RPMI8226 (cell line): ENCODE results near the gene IGF2.

ENCODE experiments used
- DNase-seq: peaks from one replicate; pipeline ENCODE4 v3.0.0-alpha.2; 2015

The IGF2 gene

DNA sequence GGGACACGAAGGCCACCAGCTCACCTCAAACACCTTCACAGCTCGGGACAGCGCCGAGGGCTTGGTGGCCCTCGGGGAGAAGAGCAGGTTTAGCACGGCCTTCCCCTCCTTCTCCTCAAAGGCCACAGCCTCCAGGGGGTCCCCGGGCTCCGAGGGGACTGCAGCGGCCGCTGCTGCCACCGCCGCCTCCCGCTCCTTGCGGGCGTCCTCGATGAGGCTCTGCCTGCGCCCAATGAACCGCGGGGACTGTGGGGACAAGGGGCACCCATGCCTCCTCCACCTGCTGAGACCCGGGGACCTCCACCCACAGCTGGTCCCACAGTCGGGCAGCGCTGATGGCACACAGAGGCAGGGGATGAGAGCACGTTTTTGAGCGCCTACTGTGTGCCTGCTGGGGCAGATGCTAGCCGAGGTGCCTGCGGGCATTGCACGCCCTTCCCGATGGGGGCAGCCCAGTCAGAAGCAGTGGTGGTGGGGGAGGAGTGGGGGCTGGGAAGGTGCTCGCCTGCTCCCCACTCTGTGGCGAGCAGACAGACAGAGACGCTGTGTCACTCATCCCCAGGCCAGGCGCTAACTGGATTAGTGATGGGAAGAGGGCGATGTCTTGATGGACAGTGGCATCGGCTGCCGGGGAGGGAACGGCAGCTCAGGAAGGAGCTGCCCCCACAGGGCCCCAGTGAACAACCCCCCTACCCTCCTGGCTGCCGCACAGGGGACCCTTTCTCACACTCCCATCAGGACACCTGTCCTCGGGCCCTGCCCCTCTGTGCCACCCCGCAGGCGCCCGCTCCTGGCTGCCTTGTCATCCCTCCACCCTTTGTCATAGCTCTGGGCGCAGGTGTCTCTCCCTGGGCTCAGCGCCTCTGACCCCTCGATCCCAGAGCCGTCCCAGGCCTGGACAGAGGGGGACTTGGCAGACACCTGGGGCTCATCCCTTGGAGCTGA is 30.7 kb upstream of the IGF2 start:
- no peak for DNase-seq

DNA sequence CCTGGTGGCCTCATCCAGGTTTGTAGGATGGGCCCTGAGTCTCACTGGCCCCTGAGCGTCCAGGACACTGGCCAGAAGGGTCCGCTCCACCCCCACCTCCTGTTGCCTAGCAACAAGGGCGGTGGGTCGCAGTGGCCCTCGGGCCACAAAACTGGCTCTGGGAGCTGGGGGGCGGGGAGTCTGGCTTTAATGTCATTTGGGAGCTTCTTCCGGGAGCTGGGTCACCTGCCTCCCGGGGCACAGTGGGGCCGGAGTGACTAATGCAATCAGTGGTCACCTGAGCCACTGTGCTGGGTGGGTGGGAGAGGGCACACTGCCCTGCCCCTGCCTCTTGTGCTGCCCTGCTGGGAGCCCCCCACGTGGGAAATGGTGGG is 29.8 kb upstream of the IGF2 start:
- no peak for DNase-seq

DNA sequence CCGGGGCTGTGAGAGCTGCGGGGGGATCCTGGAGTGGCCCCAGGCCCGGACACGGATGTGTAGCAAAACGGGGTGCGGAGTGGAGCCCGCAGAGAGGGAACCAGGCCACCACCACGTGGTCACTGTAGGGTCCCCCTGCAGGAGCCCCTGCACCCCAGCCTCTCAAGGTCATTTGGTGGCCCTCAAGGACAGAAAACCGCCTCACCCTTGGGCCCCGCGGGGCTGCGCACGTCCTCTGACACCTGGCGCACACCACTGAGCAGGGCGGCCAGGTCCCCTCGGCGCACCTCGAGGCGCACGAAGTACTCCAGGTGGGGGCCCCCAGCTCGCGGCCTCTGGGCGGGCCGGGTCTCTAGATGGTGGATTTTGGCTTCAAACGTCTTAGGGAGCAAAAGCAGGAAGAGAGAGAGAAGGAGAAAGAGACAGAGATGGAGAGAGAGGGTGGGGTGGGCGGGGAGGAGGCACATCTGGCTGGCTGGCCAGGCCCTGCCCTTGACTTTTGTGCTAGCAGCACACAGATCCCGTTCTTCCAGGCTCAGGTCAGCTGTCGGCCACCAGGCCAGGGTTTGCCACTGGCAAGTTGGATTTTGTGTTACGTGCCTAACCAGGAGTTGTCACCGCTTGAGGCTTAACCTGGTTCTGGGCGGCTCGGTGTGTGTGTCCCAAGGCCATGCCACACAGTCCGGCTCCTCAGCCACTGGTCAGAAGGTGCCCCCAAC is 29.3 kb upstream of the IGF2 start:
- no peak for DNase-seq

- DNase-seq: no peak
Observed at GRCh38 chr11:2167141-2168045, 28.2 kb upstream of the IGF2 start.

GRCh38 chr11:2166091-2166851 is 27.1 kb upstream of the IGF2 start:
- peak; percentile 30 for DNase-seq

DNA sequence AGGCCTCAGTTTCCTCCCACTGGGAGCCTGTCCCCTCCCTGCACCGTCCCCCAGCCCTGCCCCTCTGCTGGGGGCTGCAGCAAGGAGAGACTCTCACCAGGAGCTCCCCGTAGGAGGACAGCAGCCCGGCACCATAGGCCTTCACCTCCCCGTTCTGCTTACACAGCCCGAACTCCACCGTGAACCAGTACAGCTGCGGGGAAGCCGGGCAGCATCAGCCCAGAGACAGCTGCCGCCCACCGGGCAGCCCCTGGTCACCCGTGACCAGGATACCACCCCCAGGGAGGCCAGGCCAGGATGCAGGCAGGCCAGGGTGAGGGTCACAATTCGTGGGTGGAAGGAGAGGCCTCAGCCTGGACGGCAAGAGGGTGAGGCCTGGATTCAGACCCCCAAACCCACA is 26.4 kb upstream of the IGF2 start:
- DNase-seq: no peak

DNA sequence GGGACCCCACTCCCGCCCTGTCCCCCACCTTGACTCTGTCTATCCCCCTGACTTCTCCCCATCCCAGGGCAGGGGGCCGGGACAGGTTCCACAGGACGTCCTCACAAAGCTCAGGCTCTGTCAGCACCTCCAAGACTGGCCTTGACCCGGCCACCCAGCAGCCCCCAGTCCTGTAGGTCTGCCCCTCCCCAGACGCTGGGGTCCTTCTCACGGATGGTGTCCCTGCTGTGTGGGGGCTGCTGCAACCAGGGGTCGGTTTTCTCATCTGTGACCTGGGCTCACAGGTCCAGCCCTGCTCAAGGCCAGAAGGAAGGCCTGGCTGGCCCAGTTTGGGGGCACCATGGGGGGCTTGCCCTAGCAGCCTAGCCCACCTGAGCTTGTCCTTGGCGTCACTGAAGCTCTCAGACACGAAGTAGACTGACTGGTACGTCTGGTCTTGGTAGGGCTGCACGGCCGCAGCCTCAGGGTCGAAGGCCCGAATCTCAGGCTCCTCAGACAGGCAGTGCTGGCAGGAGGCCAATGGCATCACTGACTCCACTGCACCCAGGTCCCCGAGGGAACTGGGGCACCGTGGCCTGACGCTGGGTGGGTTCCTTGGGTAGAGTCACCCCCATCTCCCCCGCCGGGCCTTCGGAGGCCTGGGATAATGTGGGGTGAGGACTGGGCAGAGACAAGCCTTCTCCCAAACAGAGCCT is 25.8 kb upstream of the IGF2 start:
- DNase-seq: peak; percentile 25

GRCh38 chr11:2164081-2164480 is 24.9 kb upstream of the IGF2 start:
- DNase-seq: no peak

GRCh38 chr11:2163428-2163978 is 24.3 kb upstream of the IGF2 start:
- no peak for DNase-seq

- DNase-seq: no peak
Observed at GRCh38 chr11:2160736-2161259, 21.6 kb upstream of the IGF2 start, which contains the start of gene INS. TSS of gene INS (minus strand) at chr11:2161209. CDS start at chr11:2160971, 238 bp downstream.

DNA sequence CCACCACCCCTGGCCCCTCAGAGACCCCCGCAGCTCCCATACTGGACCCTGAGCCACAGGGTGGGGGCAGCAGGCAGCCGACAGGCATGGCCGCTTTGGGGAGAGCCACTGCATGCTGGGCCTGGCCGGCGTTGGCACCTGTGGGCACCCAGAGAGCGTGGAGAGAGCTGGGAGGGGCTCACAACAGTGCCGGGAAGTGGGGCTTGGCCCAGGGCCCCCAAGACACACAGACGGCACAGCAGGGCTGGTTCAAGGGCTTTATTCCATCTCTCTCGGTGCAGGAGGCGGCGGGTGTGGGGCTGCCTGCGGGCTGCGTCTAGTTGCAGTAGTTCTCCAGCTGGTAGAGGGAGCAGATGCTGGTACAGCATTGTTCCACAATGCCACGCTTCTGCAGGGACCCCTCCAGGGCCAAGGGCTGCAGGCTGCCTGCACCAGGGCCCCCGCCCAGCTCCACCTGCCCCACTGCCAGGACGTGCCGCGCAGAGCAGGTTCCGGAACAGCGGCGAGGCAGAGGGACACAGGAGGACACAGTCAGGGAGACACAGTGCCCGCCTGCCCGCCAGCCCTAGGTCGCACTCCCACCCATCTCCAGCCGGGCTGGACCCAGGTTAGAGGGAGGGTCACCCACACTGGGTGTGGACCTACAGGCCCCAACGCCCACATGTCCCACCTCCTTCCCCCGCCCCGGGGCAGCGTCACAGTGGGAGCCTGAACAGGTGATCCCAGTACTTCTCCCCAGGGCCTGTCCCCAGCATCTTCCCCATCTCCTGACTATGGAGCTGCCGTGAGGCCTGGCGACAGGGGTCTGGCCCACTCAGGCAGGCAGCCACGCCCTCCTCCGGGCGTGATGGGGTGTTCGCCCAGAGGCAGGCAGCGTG is 20.6 kb upstream of the IGF2 start:
- DNase-seq: no peak

DNA sequence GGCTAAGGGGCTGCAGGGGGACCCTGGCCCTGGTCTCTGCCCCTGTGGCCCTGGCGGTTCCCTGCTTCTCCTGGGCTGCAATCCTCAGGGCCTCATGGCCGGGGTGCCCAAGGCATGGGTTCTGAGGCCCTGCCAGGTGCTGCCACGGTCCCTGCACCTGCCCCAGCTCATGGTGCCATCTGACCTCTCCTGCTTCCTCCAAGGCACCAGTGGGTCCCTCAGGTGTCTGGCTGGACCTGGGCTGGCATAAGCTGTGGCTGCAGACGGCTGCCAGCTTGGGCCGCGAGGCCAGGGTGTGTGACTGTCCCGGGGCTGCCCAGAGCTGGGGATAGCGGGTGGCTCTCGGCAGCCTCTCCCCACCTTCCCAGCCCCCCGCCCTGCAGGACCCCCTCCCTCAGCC is 19.8 kb upstream of the IGF2 start:
- DNase-seq: peak; percentile 18

DNA sequence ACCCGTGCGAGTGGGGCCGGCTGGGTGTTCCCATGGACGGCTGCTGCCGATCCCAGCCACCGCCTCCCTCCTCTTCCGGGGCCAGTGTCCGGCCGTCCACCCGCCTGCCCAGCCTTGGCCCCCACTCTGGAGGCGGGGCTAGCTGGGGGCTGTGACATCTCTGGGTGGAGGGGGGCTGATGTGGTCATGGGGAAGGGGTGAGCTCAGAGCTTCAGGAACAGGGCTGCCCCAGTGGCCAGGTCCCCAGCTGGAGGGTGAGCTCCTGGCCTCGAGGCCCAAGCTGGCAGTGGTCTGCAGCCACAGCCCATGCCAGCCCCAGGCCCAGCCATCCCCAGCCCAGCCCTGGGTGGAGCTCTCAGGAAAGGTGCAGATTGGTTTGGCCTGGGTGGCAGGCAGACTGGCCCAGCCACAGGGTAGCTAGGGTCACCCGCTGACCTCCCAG is 19.1 kb upstream of the IGF2 start:
- DNase-seq: no peak

DNA sequence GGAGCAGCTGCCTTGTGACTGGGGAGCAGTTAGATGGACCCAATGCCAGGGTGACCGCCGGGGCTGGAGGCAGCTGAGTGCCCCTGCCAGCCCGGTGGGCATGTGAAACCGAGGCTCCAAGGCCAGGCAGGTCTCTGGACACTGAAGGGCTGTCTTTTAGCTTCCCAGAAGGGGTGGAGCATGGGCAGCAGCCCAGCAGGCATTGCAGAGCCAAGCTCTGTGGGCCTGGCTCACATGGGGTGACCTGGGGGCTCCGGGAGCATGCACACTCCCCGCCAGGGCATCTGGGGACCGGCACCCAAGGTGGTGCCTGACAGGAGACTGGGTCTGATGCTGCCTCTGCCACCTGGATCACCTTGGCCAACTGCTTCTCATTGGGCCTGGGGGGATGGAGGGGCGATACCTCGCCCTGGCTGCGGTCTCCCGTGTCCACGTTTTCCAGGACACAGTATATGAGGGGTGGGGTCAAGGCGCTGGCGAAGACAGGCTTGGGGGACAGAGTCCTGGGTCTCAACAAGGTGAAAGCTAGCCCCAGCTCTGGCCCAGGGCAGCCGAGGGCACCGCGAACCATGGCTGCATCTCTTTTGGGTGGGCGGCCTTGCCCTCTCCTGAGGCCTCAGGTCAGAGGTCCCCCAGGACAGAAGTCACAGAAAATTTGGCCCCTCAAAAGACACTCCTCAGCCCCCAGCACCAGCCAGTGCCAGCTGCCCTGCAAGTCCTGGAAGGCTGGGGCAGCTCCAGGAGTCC is 18.3 kb upstream of the IGF2 start:
- no peak for DNase-seq

DNA sequence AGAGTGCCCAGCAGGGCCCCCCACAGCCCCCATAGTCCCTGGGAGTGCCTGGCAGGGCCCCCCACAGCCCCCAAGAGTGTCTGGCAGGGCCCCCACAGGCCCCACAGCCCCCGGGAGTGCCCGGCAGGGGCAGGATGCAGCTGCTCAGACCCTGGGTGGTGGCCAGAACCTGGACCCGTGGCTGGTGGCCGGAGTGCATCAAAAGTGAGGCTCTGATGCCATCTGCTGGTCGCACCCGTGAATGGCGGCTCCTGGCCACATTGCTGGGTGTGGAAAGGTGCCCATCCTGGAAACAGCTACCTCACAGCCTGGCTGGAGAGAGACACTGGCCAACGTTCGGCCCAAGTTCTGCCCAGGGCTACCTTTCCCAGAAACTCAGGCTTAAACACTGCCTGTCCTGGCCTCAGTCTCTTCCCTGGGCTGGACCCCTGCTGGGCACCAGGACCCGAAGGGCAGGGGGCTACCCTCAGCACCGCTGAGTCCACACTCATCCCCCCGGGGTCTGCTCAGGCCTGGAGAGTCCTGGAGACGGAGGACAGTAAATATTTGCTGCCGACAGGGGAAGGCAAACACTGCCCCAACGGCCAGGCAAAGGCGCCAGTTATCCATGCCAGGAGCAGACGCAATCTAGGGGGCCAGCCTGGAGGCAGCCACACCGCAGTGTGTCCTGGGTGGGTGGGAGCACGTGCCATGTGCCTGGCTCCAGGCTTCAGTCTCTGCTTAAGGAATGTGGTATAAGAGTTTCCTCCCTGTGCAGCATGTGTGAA is 17.4 kb upstream of the IGF2 start:
- peak; percentile 65 for DNase-seq

GRCh38 chr11:2155511-2155910 is 16.3 kb upstream of the IGF2 start:
- no peak for DNase-seq

GRCh38 chr11:2154889-2155288 is 15.7 kb upstream of the IGF2 start:
- no peak for DNase-seq

- DNase-seq: no peak
Observed at GRCh38 chr11:2154195-2154585, 15.0 kb upstream of the IGF2 start.
